ENCODE results near the gene IGSF22. TPM values are rescaled to one million over a fixed set of nuclear protein-coding genes. Genes with fewer than 3 reads are reported as not detected.
"Not testable (repeated sequence)": the region's sequence is repeated elsewhere in the genome, so short reads cannot be mapped to it uniquely, and the experiment has no call there.

IGSF22 gene
- total RNA-seq, 1 experiment from 2014 or later, result not detected

- not testable (repeated sequence) for DNase-seq (ENCODE audit: low read depth)
These were observed 34.4 kb downstream of the IGSF22 start for GRCh38 chr11:18691467-18692140.

- no peak for DNase-seq (ENCODE audit: low read depth)
These were observed 41.7 kb downstream of the IGSF22 start for GRCh38 chr11:18684267-18684666.

GRCh38 chr11:18682466-18682865 is 43.5 kb downstream of the IGSF22 start:
- no peak for DNase-seq (ENCODE audit: low read depth)

- not testable (repeated sequence) for DNase-seq (ENCODE audit: low read depth)
These were observed 44.0 kb downstream of the IGSF22 start for GRCh38 chr11:18681949-18682348.

DNA sequence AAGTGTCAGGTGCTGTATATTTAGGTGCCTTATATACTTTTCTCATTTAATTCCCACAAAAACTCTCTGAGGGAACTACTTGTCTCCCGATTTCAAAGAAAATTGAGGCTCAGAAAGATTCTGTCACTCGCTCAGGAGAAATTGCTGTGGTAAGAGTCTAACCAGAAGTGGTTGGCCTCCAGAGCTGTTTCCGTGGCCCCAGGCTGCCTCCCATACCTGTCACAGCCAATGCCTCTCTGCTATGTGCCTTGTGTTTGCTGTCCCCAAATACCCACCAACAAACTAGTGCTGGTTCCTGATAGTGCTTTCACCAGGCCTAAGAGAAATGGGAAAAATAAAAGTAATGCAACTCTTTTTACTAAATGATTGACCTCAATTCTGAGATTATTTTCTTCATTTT is 48.4 kb downstream of the IGSF22 start:
- no peak for DNase-seq (ENCODE audit: low read depth)

GRCh38 chr11:18676803-18677202 is 49.2 kb downstream of the IGSF22 start:
- DNase-seq (ENCODE audit: low read depth), result no peak

- DNase-seq (ENCODE audit: low read depth), result peak; percentile 58
These were observed 53.8 kb downstream of the IGSF22 start for GRCh38 chr11:18672209-18672608.

- no peak for DNase-seq (ENCODE audit: low read depth)
These were observed 54.7 kb downstream of the IGSF22 start for GRCh38 chr11:18671246-18671645.

DNA sequence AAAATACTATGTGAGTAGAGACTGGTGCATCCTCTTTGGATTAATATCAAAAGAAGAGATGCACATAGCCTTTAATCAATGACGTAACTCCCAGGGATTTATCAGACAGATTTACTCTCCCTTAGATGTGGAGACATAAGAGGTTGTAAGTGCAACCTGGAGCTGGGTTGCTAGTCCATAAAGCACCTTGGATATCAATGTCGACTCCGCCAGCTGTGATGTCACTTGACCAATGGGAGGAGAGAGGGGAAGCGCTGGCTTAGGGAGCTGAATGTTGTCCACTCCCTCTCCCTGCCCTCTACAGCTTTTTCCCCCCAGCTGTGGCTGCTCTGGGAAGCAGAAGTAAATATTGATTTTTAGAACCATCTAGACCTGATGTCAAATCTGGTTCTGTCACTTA is 56.3 kb downstream of the IGSF22 start:
- DNase-seq (ENCODE audit: low read depth), result no peak

DNA sequence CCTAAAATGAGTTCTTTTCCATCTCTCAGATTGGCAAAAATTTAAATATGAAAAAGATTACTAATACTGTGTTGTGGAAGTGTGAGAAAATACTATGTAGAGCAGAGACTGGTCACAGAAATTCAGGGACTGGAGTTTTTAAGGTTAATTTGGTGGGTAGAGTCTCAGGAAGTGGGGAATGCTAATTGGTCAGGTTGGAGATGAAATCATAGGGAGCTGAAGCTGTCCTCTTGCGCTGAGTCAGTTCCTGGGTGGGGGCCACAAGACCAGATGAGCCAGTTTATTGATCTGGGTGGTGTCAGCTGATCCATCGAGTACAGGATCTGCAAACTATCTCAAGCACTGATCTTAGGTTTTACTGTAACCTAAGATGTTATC is 56.8 kb downstream of the IGSF22 start:
- DNase-seq (ENCODE audit: low read depth), result peak; percentile 18

GRCh38 chr11:18668131-18668530 is 57.9 kb downstream of the IGSF22 start:
- DNase-seq (ENCODE audit: low read depth), result peak; percentile 12

- not testable (repeated sequence) for DNase-seq (ENCODE audit: low read depth)
These were observed 60.6 kb downstream of the IGSF22 start for GRCh38 chr11:18665353-18665872.

DNA sequence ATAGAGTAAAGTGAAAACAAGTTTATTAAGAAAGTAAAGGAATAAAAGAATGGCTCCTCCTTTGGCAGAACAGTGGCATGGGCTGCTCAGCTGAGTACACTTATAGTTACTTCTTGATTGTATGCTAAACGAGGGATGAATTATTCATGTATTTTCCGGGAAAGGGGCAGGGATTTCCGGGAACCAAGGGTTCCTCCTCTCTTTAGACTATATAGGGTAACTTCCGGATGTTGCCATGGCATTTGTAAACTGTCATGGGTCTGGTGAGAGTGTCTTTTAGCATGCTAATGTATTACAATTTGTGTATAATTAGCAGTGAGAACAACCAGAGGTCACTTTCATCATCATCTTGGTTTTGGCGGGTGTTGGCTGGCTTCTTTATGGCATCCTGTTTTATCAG is 68.3 kb downstream of the IGSF22 start:
- no peak for DNase-seq (ENCODE audit: low read depth)

Other genes with a start within 250 kb of the IGSF22 start
- gene TSG101, start 199.2 kb downstream of the IGSF22 start, total RNA-seq (2014; rRNA removed), result 125 and 142 TPM in 2 replicates
- gene UEVLD, start 137.5 kb downstream of the IGSF22 start, total RNA-seq (2014; rRNA removed), result 28.2 and 40.2 TPM in 2 replicates
- 0.06 and 3.7 TPM in 2 replicates for gene MISFA, start 126.4 kb downstream of the IGSF22 start, total RNA-seq (2014; rRNA removed)
- gene SPTY2D1, start 91.8 kb downstream of the IGSF22 start, total RNA-seq (2014; rRNA removed), result 19.7 and 27.8 TPM in 2 replicates
- gene TMEM86A, start 27.4 kb downstream of the IGSF22 start, total RNA-seq (2014; rRNA removed), result 1.6 and 2.1 TPM in 2 replicates
- gene PTPN5, start 65.6 kb upstream of the IGSF22 start, total RNA-seq (2014; rRNA removed), result not detected in 2 replicates
- not detected in 2 replicates for gene MRGPRX1, start 213.2 kb upstream of the IGSF22 start, total RNA-seq (2014; rRNA removed)

Measured in LHCN-M2 (cell line).